Mononuclear cell (primary cell): ENCODE measurements around the gene MX1. TPM values are rescaled to one million over a fixed set of nuclear protein-coding genes. Genes with fewer than 3 reads are reported as not detected.

ENCODE experiments used
- H3K27me3 ChIP-seq: 2 replicates; pipeline ENCODE4 v1.6.0; 2011; ENCODE audit warnings: low read length, control low read depth; ENCODE audit not compliant: insufficient read depth
- H3K4me1 ChIP-seq: 2 replicates; pipeline ENCODE4 v1.5.1; 2011; ENCODE audit warnings: mild to moderate bottlenecking, low read length, control low read depth; ENCODE audit not compliant: insufficient read depth
- H3K4me3 ChIP-seq: 2 replicates; pipeline ENCODE4 v1.5.1; 2011; ENCODE audit warnings: mild to moderate bottlenecking, low read length, moderate library complexity
- H3K9me3 ChIP-seq: 2 replicates; pipeline ENCODE4 v1.5.1; 2011; ENCODE audit warnings: low read depth, mild to moderate bottlenecking, control low read depth, low read length
- total RNA-seq: library from RNA; depleted of rRNA; stranded (reverse); fragments of >200 nt; gene quantifications from one replicate; pipeline ENCODE4 v1.2.3, GENCODE V29; 2012

The MX1 gene
- total RNA-seq, 1 donor, result 77.8 TPM

DNA sequence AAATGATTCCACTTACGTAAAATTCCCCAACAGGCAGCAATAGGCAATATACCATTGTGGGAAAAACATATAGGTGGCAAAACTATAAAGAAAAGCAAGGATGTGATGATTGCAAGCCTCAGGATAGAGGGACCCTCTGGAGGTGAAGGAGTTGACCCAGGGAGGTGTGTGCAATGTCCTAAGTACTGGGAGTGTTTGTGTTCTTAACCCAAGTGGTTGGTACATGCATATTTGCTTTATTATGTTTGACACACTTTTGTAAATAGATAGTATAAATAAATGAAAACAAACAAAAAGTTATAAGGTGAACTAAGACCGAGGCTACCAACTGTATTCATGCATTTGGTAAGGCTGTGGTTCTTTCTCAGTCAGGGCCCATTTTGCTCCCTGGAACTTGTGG is 7.5 kb downstream of the MX1 start:
- Histone ChIP-seq H3K9me3 (peaks cover 10% of the 10 kb centered on the region), H3K4me3 (no peak overlapping the region), H3K27me3 (no peaks in the 10 kb centered on the region), H3K4me1 (peaks cover 32% of the 10 kb centered on the region)

DNA sequence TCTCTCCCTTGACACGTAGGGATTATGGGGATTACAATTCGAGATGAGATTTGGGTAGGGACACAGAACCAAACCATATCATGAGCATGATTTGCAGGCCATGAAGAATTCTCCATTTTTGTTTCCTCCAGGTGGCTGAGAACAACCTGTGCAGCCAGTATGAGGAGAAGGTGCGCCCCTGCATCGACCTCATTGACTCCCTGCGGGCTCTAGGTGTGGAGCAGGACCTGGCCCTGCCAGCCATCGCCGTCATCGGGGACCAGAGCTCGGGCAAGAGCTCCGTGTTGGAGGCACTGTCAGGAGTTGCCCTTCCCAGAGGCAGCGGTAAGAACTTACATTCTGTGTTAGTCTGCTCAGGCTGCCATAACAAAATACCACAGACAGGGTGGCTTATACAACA is 9.7 kb downstream of the MX1 start:
- no peaks in the 10 kb centered on the region for H3K27me3 ChIP-seq
- no peak overlapping the region for H3K4me3 ChIP-seq
- peaks cover 14% of the 10 kb centered on the region for H3K4me1 ChIP-seq
- peaks cover 10% of the 10 kb centered on the region for H3K9me3 ChIP-seq

- Histone ChIP-seq H3K4me3 (no peak overlapping the region), H3K9me3 (peaks cover 10% of the 10 kb centered on the region), H3K4me1 (peaks cover 4% of the 10 kb centered on the region), H3K27me3 (no peaks in the 10 kb centered on the region)
These were observed 11.7 kb downstream of the MX1 start for GRCh38 chr21:41437729-41438128.

- H3K4me3 ChIP-seq, result no peak overlapping the region
- no peaks in the 10 kb centered on the region for H3K4me1 ChIP-seq
- no peaks in the 10 kb centered on the region for H3K27me3 ChIP-seq
- peaks cover 10% of the 10 kb centered on the region for H3K9me3 ChIP-seq
These were observed 12.5 kb downstream of the MX1 start for GRCh38 chr21:41438425-41439113.

- peaks cover 6% of the 10 kb centered on the region for H3K9me3 ChIP-seq
- no peak overlapping the region for H3K4me3 ChIP-seq
- no peaks in the 10 kb centered on the region for H3K27me3 ChIP-seq
- H3K4me1 ChIP-seq, result no peaks in the 10 kb centered on the region
These were observed 13.2 kb downstream of the MX1 start for GRCh38 chr21:41439248-41439647.

- Histone ChIP-seq H3K27me3 (no peaks in the 10 kb centered on the region), H3K9me3 (no peaks in the 10 kb centered on the region), H3K4me3 (no peak overlapping the region), H3K4me1 (no peaks in the 10 kb centered on the region)
These were observed 15.5 kb downstream of the MX1 start for GRCh38 chr21:41441546-41441945.

GRCh38 chr21:41442481-41443186 is 16.6 kb downstream of the MX1 start:
- no peaks in the 10 kb centered on the region for H3K4me1 ChIP-seq
- H3K9me3 ChIP-seq, result no peaks in the 10 kb centered on the region
- no peak overlapping the region for H3K4me3 ChIP-seq
- no peaks in the 10 kb centered on the region for H3K27me3 ChIP-seq

DNA sequence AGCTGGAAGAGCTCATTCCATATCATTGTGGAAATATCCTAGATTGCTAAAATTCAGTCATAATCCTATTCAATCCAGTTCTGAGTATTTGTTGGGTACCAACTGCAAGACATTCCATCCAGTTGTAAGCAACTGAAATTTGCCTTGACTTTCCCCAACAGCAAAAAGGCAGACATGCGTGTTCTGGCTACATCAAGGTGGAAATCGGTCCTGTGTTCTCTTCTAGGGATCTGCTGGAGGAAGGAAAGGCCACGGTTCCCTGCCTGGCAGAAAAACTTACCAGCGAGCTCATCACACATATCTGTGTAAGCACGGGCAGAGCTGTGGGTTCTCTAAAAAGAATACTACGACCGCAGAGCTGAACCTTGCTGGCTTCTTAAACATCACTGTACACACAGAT is 17.5 kb downstream of the MX1 start:
- no peaks in the 10 kb centered on the region for H3K9me3 ChIP-seq
- no peak overlapping the region for H3K4me3 ChIP-seq
- no peaks in the 10 kb centered on the region for H3K27me3 ChIP-seq
- H3K4me1 ChIP-seq, result no peaks in the 10 kb centered on the region

GRCh38 chr21:41444703-41445464 is 18.8 kb downstream of the MX1 start:
- no peaks in the 10 kb centered on the region for H3K4me1 ChIP-seq
- H3K27me3 ChIP-seq, result no peaks in the 10 kb centered on the region
- no peak overlapping the region for H3K4me3 ChIP-seq
- no peaks in the 10 kb centered on the region for H3K9me3 ChIP-seq

DNA sequence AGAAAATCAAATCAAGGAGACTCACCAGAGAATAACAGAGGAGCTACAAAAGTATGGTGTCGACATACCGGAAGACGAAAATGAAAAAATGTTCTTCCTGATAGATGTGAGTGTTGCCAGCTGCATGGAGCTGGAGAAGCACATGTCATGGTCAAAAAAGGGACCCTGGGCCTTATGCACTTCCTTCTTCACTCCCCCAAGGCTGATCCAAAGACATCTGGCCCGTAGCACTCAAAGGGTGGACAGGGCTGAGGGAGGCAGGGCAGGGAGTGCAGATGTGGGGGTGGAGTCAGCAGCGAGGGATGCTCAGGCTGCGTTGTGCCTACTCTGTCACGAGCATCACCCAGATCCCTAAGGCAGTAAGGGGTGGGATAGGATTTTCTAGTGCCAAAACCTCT is 19.4 kb downstream of the MX1 start:
- H3K4me3 ChIP-seq, result no peak overlapping the region
- H3K9me3 ChIP-seq, result no peaks in the 10 kb centered on the region
- H3K4me1 ChIP-seq, result no peaks in the 10 kb centered on the region
- no peaks in the 10 kb centered on the region for H3K27me3 ChIP-seq

GRCh38 chr21:41446586-41446985 is 20.5 kb downstream of the MX1 start:
- Histone ChIP-seq H3K4me3 (no peak overlapping the region), H3K27me3 (no peaks in the 10 kb centered on the region), H3K4me1 (no peaks in the 10 kb centered on the region), H3K9me3 (no peaks in the 10 kb centered on the region)

- Histone ChIP-seq H3K27me3 (no peaks in the 10 kb centered on the region), H3K4me3 (no peak overlapping the region), H3K4me1 (no peaks in the 10 kb centered on the region), H3K9me3 (no peaks in the 10 kb centered on the region)
These were observed 21.3 kb downstream of the MX1 start for GRCh38 chr21:41447356-41447755.

- Histone ChIP-seq H3K4me1 (no peaks in the 10 kb centered on the region), H3K4me3 (no peak overlapping the region), H3K9me3 (no peaks in the 10 kb centered on the region), H3K27me3 (no peaks in the 10 kb centered on the region)
These were observed 23.6 kb downstream of the MX1 start for GRCh38 chr21:41449613-41450012.

GRCh38 chr21:41451753-41452676 is 26.0 kb downstream of the MX1 start:
- Histone ChIP-seq H3K4me1 (no peaks in the 10 kb centered on the region), H3K27me3 (no peaks in the 10 kb centered on the region), H3K9me3 (no peaks in the 10 kb centered on the region), H3K4me3 (no peak overlapping the region)
